Naive thymus-derived CD4-positive, alpha-beta T cell (primary cell): ENCODE results near the gene TBCA. TPM values are rescaled to one million over a fixed set of nuclear protein-coding genes. Genes with fewer than 3 reads are reported as not detected.
"Not testable (repeated sequence)": the region's sequence is repeated elsewhere in the genome, so short reads cannot be mapped to it uniquely, and the experiment has no call there.

ENCODE experiments used
- ATAC-seq: fragments of 150-1000 bp; cut with Tn5 transposase; 2 replicates; pipeline ENCODE4 v1.10.0; 2021; ENCODE audit warnings: mild to moderate bottlenecking, moderate library complexity
- CTCF ChIA-PET: fragments of 350-600 bp; sonication (Branson Sonifier 250); formaldehyde crosslinking; loops from one replicate; lab custom pipeline; 2021; ENCODE audit warnings: antibody characterized with exemption; lab: Charles Lee
- POLR2A ChIA-PET: fragments of 350-600 bp; sonication (Branson Sonifier 250); formaldehyde crosslinking; loops from one replicate; lab custom pipeline; 2021; ENCODE audit warnings: antibody characterized with exemption, inconsistent platforms; lab: Charles Lee
- DNase-seq, 9 donors: peaks; one replicate each; pipeline versions ENCODE4 v3.0.0 to v3.0.0-alpha.2; 2020 to 2022; ENCODE audit warnings: mixed read lengths in 1 of 9
- H3K27ac ChIP-seq: one replicate; pipeline ENCODE4 v1.7.0; 2013; ENCODE audit warnings: mild to moderate bottlenecking, low read depth, low read length, moderate library complexity
- H3K27me3 ChIP-seq, 2 donors: one replicate each; pipeline ENCODE4 v1.7.0; 2013; ENCODE audit warnings: low read length in 2 of 2, mild to moderate bottlenecking in 2 of 2, moderate library complexity in 2 of 2; ENCODE audit not compliant: control insufficient read depth in 2 of 2, insufficient read depth in 2 of 2
- H3K36me3 ChIP-seq, 3 experiments: 1 replicate in 2 of 3; 2 replicates in 1 of 3; pipeline ENCODE4 v1.7.0; 2013; ENCODE audit warnings: low read length in 3 of 3, mild to moderate bottlenecking in 3 of 3, moderate library complexity in 1 of 3; ENCODE audit not compliant: insufficient read depth in 3 of 3, control insufficient read depth in 2 of 3
- H3K4me1 ChIP-seq, 2 donors: one replicate each; pipeline ENCODE4 v1.7.0; 2013; ENCODE audit warnings: low read length in 2 of 2, mild to moderate bottlenecking in 2 of 2, moderate library complexity in 1 of 2; ENCODE audit not compliant: control insufficient read depth in 2 of 2, insufficient read depth in 2 of 2
- H3K4me3 ChIP-seq: 2 replicates; pipeline ENCODE4 v1.7.0; 2013; ENCODE audit warnings: mild to moderate bottlenecking, low read length
- H3K9me3 ChIP-seq, 3 experiments: 1 replicate in 2 of 3; 2 replicates in 1 of 3; pipeline ENCODE4 v1.7.0; 2013; ENCODE audit warnings: low read length in 3 of 3; ENCODE audit not compliant: control insufficient read depth in 2 of 3
- H3K27ac Mint-ChIP-seq, 9 donors: one replicate each; pipeline ENCODE4 v1.8.0; 2020 to 2022; ENCODE audit warnings: mixed read lengths in 9 of 9, mild to moderate bottlenecking in 8 of 9, moderate library complexity in 5 of 9, inconsistent platforms in 2 of 9
- H3K27me3 Mint-ChIP-seq, 5 donors: one replicate each; pipeline ENCODE4 v1.8.0; 2021 to 2022; ENCODE audit warnings: mixed read lengths in 5 of 5, mild to moderate bottlenecking in 1 of 5
- H3K36me3 Mint-ChIP-seq, 5 donors: one replicate each; pipeline ENCODE4 v1.8.0; 2020 to 2022; ENCODE audit warnings: mixed read lengths in 5 of 5, mild to moderate bottlenecking in 3 of 5, inconsistent platforms in 1 of 5
- H3K4me1 Mint-ChIP-seq, 7 donors: one replicate each; pipeline ENCODE4 v1.8.0; 2020 to 2022; ENCODE audit warnings: mixed read lengths in 7 of 7, mild to moderate bottlenecking in 3 of 7, inconsistent platforms in 1 of 7
- H3K4me3 Mint-ChIP-seq, 10 donors: one replicate each; pipeline ENCODE4 v1.8.0; 2020 to 2022; ENCODE audit warnings: mild to moderate bottlenecking in 10 of 10, mixed read lengths in 10 of 10, moderate library complexity in 6 of 10, inconsistent platforms in 2 of 10
- H3K9me3 Mint-ChIP-seq, 11 donors: one replicate each; pipeline ENCODE4 v1.8.0; 2020 to 2022; ENCODE audit warnings: mixed read lengths in 11 of 11, mild to moderate bottlenecking in 4 of 11, inconsistent platforms in 1 of 11, moderate library complexity in 1 of 11
- intact Hi-C, 2 donors: fragments of 100-400 bp; cut with micrococcal nuclease; formaldehyde crosslinking; loops; one replicate each; pipeline ENCODE4 v1.15.1; 2023
- polyA plus RNA-seq, 2 donors: library from polyadenylated mRNA; unstranded; fragments of 300-500 nt; fragmentation: Illumina TruSeq; gene quantifications; one replicate each; pipeline ENCODE4 v1.2.3, GENCODE V29; 2021
- total RNA-seq, 6 experiments: library from RNA in 5 of 6; stranded (reverse) in 5 of 6; gene quantifications; 1 replicate in 5 of 6; 2 replicates in 1 of 6; pipeline ENCODE4 v1.2.3 and lab custom pipeline; 2021 to 2026

The TBCA gene
- total and polyA plus RNA-seq, 7 experiments from 2014 or later, result 71.3 to 141 (median 96.3) TPM

DNA sequence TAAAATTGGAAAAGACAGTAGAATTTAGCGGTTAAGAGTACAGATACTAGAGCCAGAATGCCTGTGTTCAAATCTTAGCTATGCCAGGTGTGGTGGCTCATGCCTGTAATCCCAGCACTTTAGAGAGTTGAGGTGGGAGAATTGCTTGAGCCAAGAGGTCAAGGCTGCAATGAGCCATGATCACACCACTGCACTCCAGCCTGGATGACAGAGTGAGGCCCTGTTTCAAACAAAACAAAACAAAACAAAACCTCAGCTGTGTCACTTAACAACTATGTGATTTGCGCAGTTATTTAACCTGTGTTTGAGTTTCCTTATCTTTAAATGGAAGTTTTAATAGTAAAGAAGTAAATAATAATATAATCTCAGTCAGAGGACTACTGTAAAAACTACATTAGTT lies 68.3 kb downstream of the TBCA start:
- H3K4me3 Mint-ChIP-seq, result no peak overlapping the region
- Histone ChIP-seq H3K27me3 (no peaks in the 10 kb centered on the region), H3K27ac (no peak overlapping the region), H3K36me3 (peaks cover 0 to 41% (median 20%) of the 10 kb centered on the region in 3 experiments), H3K4me3 (no peak overlapping the region), H3K9me3 (no peaks in the 10 kb centered on the region), H3K4me1 (peaks cover 0 to 4% of the 10 kb centered on the region in 2 donors)
- ChIA-PET POLR2A (no interaction called here), CTCF (interaction anchor here (0.7 kb wide), 1 partner anchor 914 kb away, joined by 3 read pairs; no protein-coding TSS in a partner anchor)
- no peaks in the 10 kb centered on the region for H3K27me3 Mint-ChIP-seq
- no peak for ATAC-seq
- peaks cover 0 to 6% (median 0%) of the 10 kb centered on the region in 11 donors for H3K9me3 Mint-ChIP-seq
- intact Hi-C loops, result no loop called here
- H3K27ac Mint-ChIP-seq, result no peak overlapping the region
- DNase-seq, result no peak
- H3K4me1 Mint-ChIP-seq, result peaks cover 0 to 10% (median 4%) of the 10 kb centered on the region in 7 donors
- peaks cover 19 to 46% (median 32%) of the 10 kb centered on the region in 5 donors for H3K36me3 Mint-ChIP-seq

DNA sequence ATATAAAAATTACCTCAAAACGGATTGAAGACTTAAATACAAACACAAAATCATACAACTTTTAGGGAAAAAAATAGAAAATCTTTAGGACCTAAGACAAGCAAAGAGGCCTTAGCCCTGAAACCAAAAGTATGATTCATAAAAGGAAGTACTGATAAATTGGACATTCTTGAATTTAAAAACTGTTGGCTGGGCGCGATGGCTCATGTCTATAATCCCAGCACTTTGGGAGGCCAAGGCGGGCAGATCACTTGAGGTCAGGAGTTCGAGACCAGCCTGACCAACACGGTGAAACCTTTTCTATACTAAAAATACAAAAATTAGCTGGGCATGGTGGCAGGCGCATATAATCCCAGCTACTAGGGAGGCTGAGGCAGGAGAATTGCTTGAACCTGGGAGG lies 76.6 kb downstream of the TBCA start:
- CTCF ChIA-PET, ATAC-seq, H3K4me3 ChIP-seq, H3K9me3 Mint-ChIP-seq, H3K4me1 ChIP-seq, H3K27ac ChIP-seq, H3K27me3 ChIP-seq, DNase-seq, H3K27me3 Mint-ChIP-seq, H3K9me3 ChIP-seq, H3K4me3 Mint-ChIP-seq, H3K27ac Mint-ChIP-seq, intact Hi-C loops: not testable (repeated sequence)
- Mint-ChIP-seq H3K4me1 (peaks cover 8 to 44% (median 21%) of the 10 kb centered on the region in 7 donors), H3K36me3 (peaks cover 18 to 77% (median 66%) of the 10 kb centered on the region in 5 donors)
- POLR2A ChIA-PET, result interaction anchor here (0.6 kb wide), 1 partner anchor 321 kb away, joined by 3 read pairs; no protein-coding TSS in a partner anchor
- peaks cover 0 to 19% (median 9%) of the 10 kb centered on the region in 3 experiments for H3K36me3 ChIP-seq

DNA sequence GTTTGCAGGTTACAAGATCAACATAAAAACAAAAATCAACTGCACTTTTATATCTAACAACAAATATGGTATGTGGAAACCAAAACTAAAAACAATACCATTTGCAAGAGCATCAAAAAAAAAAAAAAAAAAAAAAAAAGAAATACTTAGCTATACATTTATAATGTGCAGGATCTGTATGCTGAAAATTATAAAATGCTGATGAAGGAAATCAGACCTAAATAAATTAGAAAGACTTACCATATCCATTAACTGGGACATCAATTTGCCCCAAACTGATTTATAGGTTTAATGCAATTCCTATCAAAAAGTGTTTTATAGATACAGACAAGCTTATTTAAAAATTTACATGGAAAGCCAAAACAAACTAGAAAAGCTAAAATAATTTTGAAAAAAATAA lies 77.2 kb downstream of the TBCA start:
- ChIA-PET POLR2A (interaction anchor here (0.6 kb wide), 1 partner anchor 322 kb away, joined by 3 read pairs; no protein-coding TSS in a partner anchor), CTCF (interaction anchor here (1.0 kb wide), 1 partner anchor 10 kb away, joined by 3 read pairs; no protein-coding TSS in a partner anchor)
- H3K27me3 Mint-ChIP-seq, result no peaks in the 10 kb centered on the region
- no peak overlapping the region for H3K27ac Mint-ChIP-seq
- Histone ChIP-seq H3K27me3 (no peaks in the 10 kb centered on the region), H3K9me3 (no peaks in the 10 kb centered on the region), H3K4me1 (no peaks in the 10 kb centered on the region), H3K36me3 (peaks cover 0 to 13% (median 2%) of the 10 kb centered on the region in 3 experiments), H3K27ac (no peak overlapping the region), H3K4me3 (no peak overlapping the region)
- H3K36me3 Mint-ChIP-seq, result peaks cover 12 to 73% (median 63%) of the 10 kb centered on the region in 5 donors
- H3K4me1 Mint-ChIP-seq, result peaks cover 8 to 44% (median 21%) of the 10 kb centered on the region in 7 donors
- DNase-seq, result no peak
- H3K9me3 Mint-ChIP-seq, result peaks cover 0 to 8% (median 2%) of the 10 kb centered on the region in 11 donors
- intact Hi-C loops, result no loop called here
- no peak overlapping the region for H3K4me3 Mint-ChIP-seq
- no peak for ATAC-seq

DNA sequence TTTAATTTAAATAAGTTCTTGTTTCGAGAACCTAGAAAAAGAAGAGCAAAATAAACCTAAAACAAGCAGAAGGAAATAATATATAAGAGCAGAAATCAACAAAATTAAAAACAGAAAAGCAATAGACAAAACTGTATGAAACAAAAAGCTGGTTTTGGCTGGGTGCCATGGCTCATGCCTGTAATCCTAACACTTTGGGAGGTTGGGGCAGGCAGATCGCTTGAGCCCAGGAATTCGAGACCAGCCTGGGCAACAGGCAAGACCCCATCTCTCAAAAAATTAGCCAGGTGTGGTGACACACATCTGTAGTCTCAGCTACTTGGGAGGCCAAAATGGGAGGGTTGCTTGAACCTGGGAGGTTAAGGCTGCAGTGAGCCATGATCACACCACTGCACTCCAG lies 78.4 kb downstream of the TBCA start:
- H3K4me1 ChIP-seq, result no peaks in the 10 kb centered on the region
- CTCF ChIA-PET, result interaction anchor here (1.0 kb wide), 1 partner anchor 11 kb away, joined by 3 read pairs; no protein-coding TSS in a partner anchor
- Mint-ChIP-seq H3K36me3 (peaks cover 10 to 66% (median 60%) of the 10 kb centered on the region in 5 donors), H3K4me1 (peaks cover 8 to 44% (median 21%) of the 10 kb centered on the region in 7 donors), H3K4me3 (no peak overlapping the region), H3K27me3 (no peaks in the 10 kb centered on the region), H3K27ac (no peak overlapping the region), H3K9me3 (peaks cover 0 to 8% (median 2%) of the 10 kb centered on the region in 11 donors)
- H3K27ac ChIP-seq, result no peak overlapping the region
- H3K9me3 ChIP-seq, result no peaks in the 10 kb centered on the region
- peaks cover 0 to 10% (median 0%) of the 10 kb centered on the region in 3 experiments for H3K36me3 ChIP-seq
- H3K4me3 ChIP-seq, result no peak overlapping the region
- H3K27me3 ChIP-seq, result no peaks in the 10 kb centered on the region
- ATAC-seq (no peak), DNase-seq (no peak)
- POLR2A ChIA-PET, result no interaction called here
- intact Hi-C loops, result no loop called here

DNA sequence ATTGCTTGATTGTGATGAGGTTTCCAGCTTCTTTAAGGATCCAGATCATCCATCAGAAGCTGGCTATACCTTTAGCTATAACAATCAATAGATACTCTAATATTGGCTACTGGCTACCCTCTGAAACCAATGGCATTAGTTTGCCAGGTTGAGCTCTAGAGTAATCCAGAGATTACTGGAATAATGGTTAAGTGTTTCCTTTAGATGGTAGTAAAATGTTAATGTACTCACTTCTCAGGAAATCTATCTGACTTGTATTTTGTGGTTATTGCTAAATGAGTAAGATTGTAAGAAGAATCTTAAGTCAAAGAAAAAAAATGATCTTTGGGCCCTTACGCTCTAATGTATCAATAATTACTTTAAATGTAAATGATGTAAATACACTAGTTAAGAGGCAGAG lies 80.0 kb downstream of the TBCA start:
- DNase-seq (no peak), ATAC-seq (no peak)
- H3K9me3 ChIP-seq, result no peaks in the 10 kb centered on the region
- Mint-ChIP-seq H3K36me3 (peaks cover 5 to 63% (median 51%) of the 10 kb centered on the region in 5 donors), H3K4me3 (no peak overlapping the region), H3K27me3 (no peaks in the 10 kb centered on the region), H3K9me3 (peaks cover 0 to 8% (median 0%) of the 10 kb centered on the region in 11 donors), H3K27ac (no peak overlapping the region), H3K4me1 (peaks cover 8 to 43% (median 18%) of the 10 kb centered on the region in 7 donors)
- peaks cover 0 to 7% (median 0%) of the 10 kb centered on the region in 3 experiments for H3K36me3 ChIP-seq
- CTCF ChIA-PET, result no interaction called here
- H3K4me3 ChIP-seq, result no peak overlapping the region
- intact Hi-C loops, result no loop called here
- H3K27ac ChIP-seq, result no peak overlapping the region
- POLR2A ChIA-PET, result no interaction called here
- H3K4me1 ChIP-seq, result no peaks in the 10 kb centered on the region
- H3K27me3 ChIP-seq, result no peaks in the 10 kb centered on the region

DNA sequence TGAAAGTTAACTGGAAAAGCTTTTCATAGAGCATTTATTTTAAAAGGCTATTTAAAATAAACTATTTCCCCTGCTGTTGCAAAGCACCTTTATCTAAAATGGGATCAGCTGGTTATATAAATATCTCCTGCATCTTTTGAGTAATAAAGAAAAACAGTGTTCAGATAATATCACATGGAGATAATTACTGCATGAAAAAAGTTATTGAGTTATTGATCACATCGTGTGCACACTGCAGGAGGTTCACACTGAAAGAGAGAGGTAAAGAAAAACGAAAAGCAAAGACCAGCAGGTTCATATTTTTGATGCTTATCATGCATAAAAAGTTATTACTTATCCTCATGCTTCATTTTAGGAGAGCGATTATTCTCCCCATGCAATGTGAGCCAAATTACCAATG lies 82.2 kb downstream of the TBCA start:
- no peak overlapping the region for H3K4me3 ChIP-seq
- no peak overlapping the region for H3K27ac Mint-ChIP-seq

More for the DNA sequence above, 82.2 kb downstream of the TBCA start:
- Histone ChIP-seq H3K27me3 (no peaks in the 10 kb centered on the region), H3K9me3 (no peaks in the 10 kb centered on the region), H3K27ac (no peak overlapping the region), H3K4me1 (no peaks in the 10 kb centered on the region), H3K36me3 (peaks cover 0 to 15% (median 0%) of the 10 kb centered on the region in 3 experiments)
- DNase-seq (no peak), ATAC-seq (no peak)
- intact Hi-C loops, result no loop called here
- Mint-ChIP-seq H3K4me3 (no peak overlapping the region), H3K4me1 (peaks cover 0 to 29% (median 11%) of the 10 kb centered on the region in 7 donors), H3K27me3 (no peaks in the 10 kb centered on the region), H3K9me3 (peaks cover 0 to 8% (median 0%) of the 10 kb centered on the region in 11 donors), H3K36me3 (peaks cover 0 to 57% (median 45%) of the 10 kb centered on the region in 5 donors)
- ChIA-PET POLR2A (no interaction called here), CTCF (no interaction called here)
